ENCODE data around the gene HTR2C.
"Not testable (repeated sequence)": the region's sequence is repeated elsewhere in the genome, so short reads cannot be mapped to it uniquely, and the experiment has no call there.

Gene HTR2C

DNA sequence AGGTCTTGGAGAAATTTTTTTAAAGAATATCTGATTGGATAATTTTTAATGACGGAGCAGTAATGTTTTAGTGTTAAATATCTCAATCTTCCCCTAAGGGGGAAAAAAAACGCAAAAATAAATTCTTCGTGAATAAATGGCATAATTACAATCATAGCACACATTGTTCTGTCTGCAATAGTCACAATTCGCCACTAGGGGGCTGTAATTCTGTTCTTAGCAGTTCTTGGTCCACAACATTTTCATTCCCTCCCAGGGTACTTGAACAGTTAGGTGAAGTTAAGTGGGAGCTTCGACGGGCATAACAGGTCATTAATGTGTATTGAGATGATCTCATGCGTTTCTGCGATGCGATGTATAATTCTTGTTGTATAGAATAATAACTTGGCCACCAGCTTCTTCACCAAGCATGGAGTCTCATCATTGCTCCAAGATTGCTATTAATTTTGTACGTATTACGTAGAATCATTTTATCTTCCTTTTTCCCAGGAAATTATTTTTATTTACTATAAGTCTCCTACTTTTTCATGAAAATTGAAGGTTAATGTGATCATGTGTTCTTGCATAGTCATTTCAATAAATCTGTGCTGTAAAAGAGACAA, 27.2 kb downstream of the HTR2C start:
- Histone ChIP-seq H3K4me3 (ENCODE audit: low read length) (no peak overlapping the region), H3K27me3 (ENCODE audit: control insufficient read depth, insufficient read depth, low read length) (peaks cover 9% of the 10 kb centered on the region), H3K4me1 (ENCODE audit: control insufficient read depth, insufficient read depth, low read length) (no peaks in the 10 kb centered on the region), H3K9ac (ENCODE audit: low read depth, low read length) (no peak overlapping the region), H3K4me2 (ENCODE audit: low read length) (no peak overlapping the region), H3K9me3 (replicated peaks; ENCODE audit: low read length) (no peaks in the 10 kb centered on the region), H3K36me3 (ENCODE audit: insufficient read depth, low read length) (no peaks in the 10 kb centered on the region)

DNA sequence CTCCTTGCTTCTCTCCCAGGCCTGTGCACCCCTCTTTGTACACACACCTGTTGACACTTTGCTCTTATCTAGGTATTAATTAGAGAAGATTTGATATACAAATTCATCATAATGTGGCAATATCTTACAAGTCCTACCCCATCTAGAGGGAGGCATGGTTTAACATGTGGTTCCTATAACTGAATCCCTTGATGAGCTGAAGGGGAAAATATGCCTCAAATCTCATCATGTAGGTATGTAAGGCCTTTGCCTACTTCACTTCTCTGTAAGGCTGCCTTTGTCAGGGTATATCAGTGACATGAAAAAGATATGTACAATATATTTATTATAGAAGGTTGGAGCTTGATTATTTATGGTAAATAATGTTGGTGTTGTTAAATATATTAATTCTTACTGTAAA, 31.9 kb downstream of the HTR2C start:
- Histone ChIP-seq H3K36me3 (ENCODE audit: insufficient read depth, low read length) (no peaks in the 10 kb centered on the region), H3K4me1 (ENCODE audit: control insufficient read depth, insufficient read depth, low read length) (no peaks in the 10 kb centered on the region), H3K9me3 (replicated peaks; ENCODE audit: low read length) (no peaks in the 10 kb centered on the region), H3K4me2 (ENCODE audit: low read length) (no peak overlapping the region), H3K9ac (ENCODE audit: low read depth, low read length) (no peak overlapping the region), H3K4me3 (ENCODE audit: low read length) (no peak overlapping the region), H3K27me3 (ENCODE audit: control insufficient read depth, insufficient read depth, low read length) (peaks cover 4% of the 10 kb centered on the region)

DNA sequence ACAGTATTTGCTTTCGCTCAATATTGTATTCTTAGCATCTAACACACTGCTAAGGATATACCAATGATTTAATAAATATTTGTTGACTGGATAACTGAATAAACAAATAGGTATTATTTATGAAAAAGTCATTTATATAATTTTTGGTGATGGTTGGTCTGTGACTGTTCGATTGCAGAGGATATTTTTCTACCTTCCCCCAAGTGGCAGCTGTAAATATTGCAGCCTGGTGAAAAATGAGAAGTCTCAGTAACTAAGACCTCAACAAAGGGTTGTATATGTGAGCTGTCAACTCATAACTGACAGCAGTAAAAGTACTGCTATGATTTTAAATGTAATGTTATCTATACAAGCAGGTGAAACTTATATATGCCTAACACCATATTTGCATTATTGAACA, 36.0 kb downstream of the HTR2C start:
- H3K36me3 ChIP-seq (ENCODE audit: insufficient read depth, low read length), result no peaks in the 10 kb centered on the region
- H3K9ac ChIP-seq (ENCODE audit: low read depth, low read length), result no peak overlapping the region
- peaks cover 6% of the 10 kb centered on the region for H3K27me3 ChIP-seq (ENCODE audit: control insufficient read depth, insufficient read depth, low read length)
- H3K4me2 ChIP-seq (ENCODE audit: low read length), result no peak overlapping the region
- no peaks in the 10 kb centered on the region for H3K4me1 ChIP-seq (ENCODE audit: control insufficient read depth, insufficient read depth, low read length)
- no peaks in the 10 kb centered on the region for H3K9me3 ChIP-seq (replicated peaks; ENCODE audit: low read length)
- H3K4me3 ChIP-seq (ENCODE audit: low read length), result no peak overlapping the region

DNA sequence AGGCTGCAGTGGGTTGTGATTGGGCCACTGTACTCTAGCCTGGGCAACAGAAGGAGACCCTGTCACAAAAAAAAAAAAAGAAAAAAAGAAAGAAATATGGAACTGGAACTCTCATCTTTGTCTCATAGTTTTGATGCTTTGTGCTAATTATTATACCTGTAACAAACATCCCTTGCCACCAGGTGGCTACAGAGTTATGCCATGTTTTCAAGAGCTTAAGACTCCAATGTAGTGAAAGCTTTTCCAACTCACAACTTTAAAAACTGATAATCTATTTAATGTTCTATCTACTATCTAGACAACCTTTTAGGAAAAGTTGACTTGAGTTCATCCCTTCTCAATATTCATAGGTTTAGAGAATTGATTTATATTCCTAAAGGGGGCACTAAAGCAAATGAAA, 42.4 kb downstream of the HTR2C start:
- no peaks in the 10 kb centered on the region for H3K9me3 ChIP-seq (replicated peaks; ENCODE audit: low read length)

DNA sequence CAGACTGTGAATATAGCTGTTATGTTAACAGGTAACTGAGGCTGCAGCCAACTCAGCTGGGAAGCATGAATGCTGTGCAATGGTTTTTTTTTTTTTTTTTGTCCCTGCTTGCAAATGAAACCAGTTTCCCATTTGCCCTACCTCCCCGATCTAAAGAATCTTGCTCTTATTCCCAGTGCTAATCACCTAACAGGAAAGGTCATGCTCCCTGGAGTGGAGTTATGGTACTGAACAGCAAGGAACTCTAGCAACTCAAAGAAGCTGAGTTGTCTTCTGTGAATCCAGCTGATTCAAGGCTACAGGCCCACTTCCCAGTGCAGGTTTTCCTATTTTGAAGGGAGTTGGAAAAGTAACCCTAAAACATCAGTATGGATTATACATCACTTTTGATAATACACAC, 52.1 kb downstream of the HTR2C start:
- Histone ChIP-seq H3K4me1 (ENCODE audit: control insufficient read depth, insufficient read depth, low read length) (no peaks in the 10 kb centered on the region), H3K9me3 (replicated peaks; ENCODE audit: low read length) (no peaks in the 10 kb centered on the region), H3K27me3 (ENCODE audit: control insufficient read depth, insufficient read depth, low read length) (no peaks in the 10 kb centered on the region), H3K9ac (ENCODE audit: low read depth, low read length) (no peak overlapping the region), H3K36me3 (ENCODE audit: insufficient read depth, low read length) (no peaks in the 10 kb centered on the region), H3K4me2 (ENCODE audit: low read length) (no peak overlapping the region), H3K4me3 (ENCODE audit: low read length) (no peak overlapping the region)

More for the DNA sequence above, 42.4 kb downstream of the HTR2C start:
- H3K4me1 ChIP-seq (ENCODE audit: control insufficient read depth, insufficient read depth, low read length), result no peaks in the 10 kb centered on the region
- H3K36me3 ChIP-seq (ENCODE audit: insufficient read depth, low read length), result no peaks in the 10 kb centered on the region
- H3K4me2 ChIP-seq (ENCODE audit: low read length), result no peak overlapping the region
- H3K9ac ChIP-seq (ENCODE audit: low read depth, low read length), result no peak overlapping the region
- peaks cover 12% of the 10 kb centered on the region for H3K27me3 ChIP-seq (ENCODE audit: control insufficient read depth, insufficient read depth, low read length)
- H3K4me3 ChIP-seq (ENCODE audit: low read length), result no peak overlapping the region

DNA sequence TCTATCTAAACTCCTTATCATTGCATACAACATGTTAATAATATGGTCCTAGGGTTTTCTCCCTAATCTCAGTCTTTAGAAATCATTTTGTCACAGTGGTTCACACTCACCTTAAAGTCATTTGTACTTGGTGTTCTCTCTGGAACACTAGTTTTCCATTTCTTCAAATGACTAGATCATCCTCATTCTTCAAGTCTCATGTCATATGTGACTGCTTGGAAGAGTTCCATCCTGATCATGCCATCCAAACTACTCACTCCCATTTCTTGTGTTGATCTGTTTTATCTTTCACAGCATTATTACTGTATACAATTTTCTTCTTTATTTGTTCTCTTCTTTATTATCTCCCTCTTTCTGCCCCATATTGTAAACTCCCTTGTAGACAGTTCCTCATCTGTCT, 66.5 kb downstream of the HTR2C start:
- no peaks in the 10 kb centered on the region for H3K9me3 ChIP-seq (replicated peaks; ENCODE audit: low read length)
- no peak overlapping the region for H3K4me2 ChIP-seq (ENCODE audit: low read length)
- no peak overlapping the region for H3K4me3 ChIP-seq (ENCODE audit: low read length)
- H3K36me3 ChIP-seq (ENCODE audit: insufficient read depth, low read length), result no peaks in the 10 kb centered on the region
- peaks cover 7% of the 10 kb centered on the region for H3K27me3 ChIP-seq (ENCODE audit: control insufficient read depth, insufficient read depth, low read length)
- no peaks in the 10 kb centered on the region for H3K4me1 ChIP-seq (ENCODE audit: control insufficient read depth, insufficient read depth, low read length)
- no peak overlapping the region for H3K9ac ChIP-seq (ENCODE audit: low read depth, low read length)

DNA sequence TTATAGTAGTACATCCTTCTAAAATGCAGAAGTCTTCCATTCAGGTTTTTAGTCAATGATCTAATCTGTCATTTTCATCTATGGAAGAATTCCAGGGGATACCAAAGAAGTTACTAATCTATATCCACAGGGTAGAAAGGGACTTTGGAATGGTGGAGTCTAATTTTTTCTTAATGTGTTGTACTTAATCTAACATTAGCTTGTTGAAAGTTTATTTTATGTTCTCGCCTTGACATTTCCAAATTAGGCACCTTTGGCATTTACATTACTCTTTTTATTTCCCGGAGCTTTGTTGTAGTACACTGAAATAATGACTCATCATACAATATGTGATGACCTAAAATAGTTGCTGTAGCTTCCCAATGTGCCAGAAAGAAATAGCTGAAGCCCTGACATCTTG, 91.5 kb downstream of the HTR2C start:
- Histone ChIP-seq H3K36me3 (ENCODE audit: insufficient read depth, low read length) (no peaks in the 10 kb centered on the region), H3K4me3 (ENCODE audit: low read length) (no peak overlapping the region)

DNA sequence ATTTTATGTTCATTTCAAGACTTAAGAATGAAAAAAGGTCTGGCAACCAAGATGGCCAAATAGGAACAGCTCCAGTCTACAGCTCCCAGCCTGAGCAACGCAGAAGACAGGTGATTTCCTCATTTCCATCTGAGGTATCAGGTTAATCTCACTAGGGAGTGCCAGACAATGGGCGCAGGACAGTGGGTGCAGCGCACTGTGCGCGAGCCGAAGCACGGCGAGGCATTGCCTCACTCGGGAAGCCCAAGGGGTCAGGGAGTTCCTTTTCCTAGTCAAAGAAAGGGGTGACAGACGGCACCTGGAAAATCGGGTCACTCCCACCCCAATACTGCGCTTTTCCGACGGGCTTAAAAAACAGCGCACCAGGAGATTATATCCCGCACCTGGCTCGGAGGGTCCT, 116.6 kb downstream of the HTR2C start:
- not testable (repeated sequence) for H3K4me3 ChIP-seq (ENCODE audit: low read length); H3K9ac ChIP-seq (ENCODE audit: low read depth, low read length); H3K4me1 ChIP-seq (ENCODE audit: control insufficient read depth, insufficient read depth, low read length); H3K9me3 ChIP-seq (replicated peaks; ENCODE audit: low read length); H3K36me3 ChIP-seq (ENCODE audit: insufficient read depth, low read length); H3K4me2 ChIP-seq (ENCODE audit: low read length)
- peaks cover 12% of the 10 kb centered on the region for H3K27me3 ChIP-seq (ENCODE audit: control insufficient read depth, insufficient read depth, low read length)

More for the DNA sequence above, 91.5 kb downstream of the HTR2C start:
- no peaks in the 10 kb centered on the region for H3K4me1 ChIP-seq (ENCODE audit: control insufficient read depth, insufficient read depth, low read length)
- H3K9me3 ChIP-seq (replicated peaks; ENCODE audit: low read length), result no peaks in the 10 kb centered on the region
- H3K27me3 ChIP-seq (ENCODE audit: control insufficient read depth, insufficient read depth, low read length), result no peaks in the 10 kb centered on the region
- no peak overlapping the region for H3K4me2 ChIP-seq (ENCODE audit: low read length)
- H3K9ac ChIP-seq (ENCODE audit: low read depth, low read length), result no peak overlapping the region

DNA sequence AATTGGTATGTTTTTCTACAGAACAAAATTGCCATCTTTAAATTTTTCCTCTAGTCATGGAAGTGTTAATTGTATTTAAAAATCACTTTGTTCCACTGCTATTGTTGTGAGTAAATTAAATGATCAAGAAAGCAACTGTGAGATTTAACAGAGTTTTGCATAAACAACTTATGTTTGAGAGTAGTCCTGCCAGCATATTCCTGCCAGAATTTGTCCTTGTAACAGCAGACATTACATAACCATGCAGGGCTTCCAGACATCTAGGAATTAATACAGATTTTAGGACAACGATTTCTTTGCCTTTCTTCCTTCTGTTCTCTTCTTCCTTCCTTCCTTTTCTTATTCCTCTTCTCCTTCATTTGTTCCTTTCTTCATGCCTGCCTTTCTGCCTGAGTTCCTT, 125.5 kb downstream of the HTR2C start:
- Histone ChIP-seq H3K4me2 (ENCODE audit: low read length) (no peak overlapping the region), H3K9me3 (replicated peaks; ENCODE audit: low read length) (no peaks in the 10 kb centered on the region), H3K4me3 (ENCODE audit: low read length) (no peak overlapping the region), H3K4me1 (ENCODE audit: control insufficient read depth, insufficient read depth, low read length) (no peaks in the 10 kb centered on the region), H3K27me3 (ENCODE audit: control insufficient read depth, insufficient read depth, low read length) (peaks cover 4% of the 10 kb centered on the region), H3K9ac (ENCODE audit: low read depth, low read length) (no peak overlapping the region), H3K36me3 (ENCODE audit: insufficient read depth, low read length) (no peaks in the 10 kb centered on the region)

DNA sequence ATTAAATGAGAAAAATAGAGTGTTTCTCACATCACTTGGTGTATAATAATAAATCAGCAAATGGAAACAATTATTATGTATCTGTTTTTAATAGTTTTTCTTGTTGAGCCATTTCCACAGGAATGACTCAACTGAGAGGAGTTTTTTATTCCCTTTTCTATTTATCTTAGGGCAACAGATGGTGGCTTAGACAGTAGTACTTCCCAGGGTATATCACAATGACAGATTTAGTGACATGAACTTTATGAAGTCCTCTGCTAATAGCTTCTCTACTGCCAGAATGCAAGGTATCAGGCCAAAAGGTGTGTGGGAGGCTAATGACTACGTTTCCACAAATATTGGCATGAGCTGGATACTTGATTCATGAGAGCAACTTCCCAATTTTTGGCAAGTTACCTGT, 126.7 kb downstream of the HTR2C start:
- Histone ChIP-seq H3K36me3 (ENCODE audit: insufficient read depth, low read length) (no peaks in the 10 kb centered on the region), H3K9me3 (replicated peaks; ENCODE audit: low read length) (no peaks in the 10 kb centered on the region), H3K4me1 (ENCODE audit: control insufficient read depth, insufficient read depth, low read length) (no peaks in the 10 kb centered on the region), H3K4me3 (ENCODE audit: low read length) (no peak overlapping the region), H3K4me2 (ENCODE audit: low read length) (no peak overlapping the region), H3K27me3 (ENCODE audit: control insufficient read depth, insufficient read depth, low read length) (peaks cover 4% of the 10 kb centered on the region), H3K9ac (ENCODE audit: low read depth, low read length) (no peak overlapping the region)

DNA sequence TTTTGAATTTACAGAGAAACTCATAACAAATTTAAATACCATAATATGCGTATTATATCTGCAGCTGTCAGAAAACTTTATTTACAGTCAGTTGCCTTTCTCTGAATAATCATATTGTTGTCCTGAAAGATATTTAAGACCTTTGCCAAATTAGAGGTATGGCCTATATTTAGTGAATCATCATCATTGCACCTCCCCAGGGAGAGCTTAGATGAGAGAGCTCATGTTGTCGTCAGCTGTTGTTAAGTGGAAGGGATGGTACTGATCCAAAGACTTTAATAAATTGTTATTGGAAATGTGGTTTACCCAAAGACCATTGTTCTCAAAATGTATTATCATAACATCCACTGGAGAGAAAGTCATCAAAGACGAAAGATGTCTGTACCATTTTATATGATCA, 128.6 kb downstream of the HTR2C start:
- H3K9ac ChIP-seq (ENCODE audit: low read depth, low read length), result no peak overlapping the region
- H3K4me1 ChIP-seq (ENCODE audit: control insufficient read depth, insufficient read depth, low read length), result no peaks in the 10 kb centered on the region
- no peak overlapping the region for H3K4me2 ChIP-seq (ENCODE audit: low read length)
- H3K9me3 ChIP-seq (replicated peaks; ENCODE audit: low read length), result no peaks in the 10 kb centered on the region
- peaks cover 7% of the 10 kb centered on the region for H3K27me3 ChIP-seq (ENCODE audit: control insufficient read depth, insufficient read depth, low read length)
- no peaks in the 10 kb centered on the region for H3K36me3 ChIP-seq (ENCODE audit: insufficient read depth, low read length)
- no peak overlapping the region for H3K4me3 ChIP-seq (ENCODE audit: low read length)

DNA sequence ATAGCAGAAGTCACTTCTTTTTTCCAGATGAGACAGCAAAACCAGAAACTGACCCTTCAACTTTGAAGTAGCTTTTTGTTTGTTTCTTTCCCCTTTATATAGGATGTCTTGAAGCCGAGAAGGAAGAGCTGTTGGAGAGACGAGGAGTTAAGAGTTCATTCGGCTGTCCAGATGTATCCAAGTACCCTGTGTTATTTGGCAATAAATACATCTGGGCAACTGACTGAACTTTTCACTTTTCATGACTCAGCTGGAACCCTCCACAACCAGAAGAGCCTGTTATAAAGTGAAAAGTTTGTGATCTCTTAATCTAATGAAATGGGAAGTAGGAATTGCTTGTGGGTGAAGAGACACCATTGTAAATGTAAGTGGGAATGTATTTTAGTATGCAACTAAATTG, 131.2 kb downstream of the HTR2C start:
- no peaks in the 10 kb centered on the region for H3K4me1 ChIP-seq (ENCODE audit: control insufficient read depth, insufficient read depth, low read length)
- no peak overlapping the region for H3K9ac ChIP-seq (ENCODE audit: low read depth, low read length)
- no peak overlapping the region for H3K4me2 ChIP-seq (ENCODE audit: low read length)
- peaks cover 3% of the 10 kb centered on the region for H3K27me3 ChIP-seq (ENCODE audit: control insufficient read depth, insufficient read depth, low read length)
- H3K36me3 ChIP-seq (ENCODE audit: insufficient read depth, low read length), result no peaks in the 10 kb centered on the region
- no peaks in the 10 kb centered on the region for H3K9me3 ChIP-seq (replicated peaks; ENCODE audit: low read length)
- H3K4me3 ChIP-seq (ENCODE audit: low read length), result no peak overlapping the region

Measured in skeletal muscle satellite cell (primary cell).